Fibroblast of peridontal ligament (primary cell): ENCODE measurements around the gene SMARCD2.
A peak's percentile ranks its signal among the peaks of the same experiment; 100 is the strongest.

Source experiments
- DNase-seq: peaks from one replicate; pipeline ENCODE4 v3.0.0-alpha.2; 2010; ENCODE audit errors: extremely low read depth

Gene SMARCD2

GRCh38 chr17:63850401-63850800 lies 7.9 kb upstream of the SMARCD2 start:
- DNase-seq, result no peak

DNA sequence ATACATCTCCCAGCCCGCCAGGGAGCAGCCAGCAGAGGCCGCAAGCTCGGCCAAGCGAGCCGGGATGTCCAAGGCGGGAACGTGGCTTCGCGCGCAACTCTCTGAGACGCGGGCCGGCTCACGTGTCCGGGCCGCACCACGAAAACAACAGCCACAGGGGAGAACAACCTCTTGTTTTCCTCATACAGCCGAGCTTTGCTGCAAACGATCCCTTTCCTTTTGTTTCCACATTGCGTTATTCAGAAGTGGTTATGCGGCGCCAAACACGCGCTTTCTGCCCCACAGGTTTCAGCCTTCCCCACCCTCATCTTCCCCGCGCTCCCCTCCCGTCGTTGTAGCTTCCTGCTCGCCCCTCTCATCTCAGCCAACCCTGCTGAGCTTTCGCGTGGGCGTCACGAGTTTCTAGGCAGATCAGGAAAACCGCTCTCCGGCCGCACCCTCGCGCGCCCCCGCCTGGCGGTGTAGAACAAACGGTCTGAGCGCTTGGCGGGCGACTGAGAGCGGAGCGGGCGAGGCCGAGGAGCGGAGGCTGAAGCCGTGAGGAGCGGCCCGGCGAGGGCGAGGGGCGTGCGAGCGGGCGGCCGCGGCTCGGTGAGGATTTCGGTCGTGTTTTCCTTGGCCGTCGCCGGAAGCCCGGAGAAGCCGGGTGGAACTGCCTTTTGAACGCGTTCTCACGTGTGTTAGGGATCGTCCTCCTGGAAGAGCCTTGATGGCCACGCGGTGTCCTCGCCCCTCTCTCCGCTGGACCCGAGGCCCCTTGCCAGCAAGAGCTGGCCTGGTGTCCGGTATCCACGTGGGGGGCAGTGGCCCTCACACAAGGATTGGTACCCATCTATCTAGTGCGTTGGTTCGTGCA lies 6.6 kb upstream of the SMARCD2 start:
- DNase-seq, result peak; percentile 82

DNA sequence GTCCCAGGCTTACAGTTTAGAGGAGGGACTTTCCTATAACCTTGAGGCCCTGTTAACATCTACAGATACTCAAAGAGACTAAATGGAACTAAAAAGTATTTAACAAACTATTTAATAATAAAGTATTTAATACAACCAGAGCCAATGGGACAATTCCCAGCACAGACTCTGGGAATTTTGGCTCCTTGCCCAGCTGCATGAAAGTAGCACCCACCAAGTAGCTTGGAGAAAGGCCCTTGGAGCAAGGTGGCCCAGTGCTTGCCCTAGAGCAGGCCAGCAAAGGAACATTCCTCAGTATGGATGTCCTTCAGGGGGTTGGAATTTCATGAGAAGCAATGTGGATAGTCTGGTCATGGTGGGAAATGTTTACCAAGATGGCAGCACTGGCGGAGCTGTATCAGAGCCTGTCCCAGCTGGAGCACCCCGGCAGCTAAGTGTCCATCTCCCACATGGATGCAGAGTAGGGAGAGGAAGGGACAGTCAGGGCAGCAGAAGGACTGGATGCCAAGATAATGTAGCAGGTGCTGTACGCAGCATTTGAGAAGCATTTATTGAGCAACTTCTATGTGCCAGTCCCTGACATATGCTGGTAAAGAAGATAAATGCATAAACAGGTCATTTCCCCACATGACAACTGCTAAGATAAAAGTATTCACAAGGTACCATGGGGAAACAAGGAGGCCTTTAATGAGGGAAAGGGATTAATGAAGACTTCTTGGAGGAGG lies 5.2 kb upstream of the SMARCD2 start:
- DNase-seq, result no peak

- no peak for DNase-seq
Measured at GRCh38 chr17:63845509-63845908, 3.0 kb upstream of the SMARCD2 start.

- no peak for DNase-seq
Measured at GRCh38 chr17:63843910-63844677, 1.6 kb upstream of the SMARCD2 start.

DNA sequence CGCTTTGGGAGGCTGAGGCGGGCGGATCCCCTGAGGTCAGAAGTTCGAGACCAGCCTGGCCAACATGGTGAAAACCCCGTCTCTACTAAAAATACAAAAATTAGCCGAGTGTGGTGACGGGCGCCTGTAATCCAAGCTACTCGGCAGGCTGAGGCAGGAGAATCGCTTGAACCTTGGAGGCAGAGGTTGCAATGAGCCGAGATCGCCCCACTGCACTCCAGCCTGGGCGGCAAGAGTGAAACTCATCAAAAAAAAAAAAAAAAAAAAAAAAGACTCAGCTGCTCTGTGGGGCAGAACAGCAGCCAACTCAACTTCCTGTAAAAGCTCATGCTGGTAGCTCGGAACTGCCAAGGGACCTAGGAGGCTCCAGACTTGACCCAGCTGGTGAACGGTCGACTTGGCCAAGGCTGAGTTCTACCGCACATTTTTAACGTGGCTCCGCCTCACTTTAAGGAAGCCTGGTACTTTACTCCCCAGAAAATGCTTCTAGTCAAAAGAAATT lies 953 bp upstream of the SMARCD2 start:
- DNase-seq, result peak; percentile 68

GRCh38 chr17:63842173-63842539 lies 329 bp downstream of the SMARCD2 start:
- no peak for DNase-seq

- peak; percentile 36 for DNase-seq
Measured at GRCh38 chr17:63841350-63842172, 924 bp downstream of the SMARCD2 start.

DNA sequence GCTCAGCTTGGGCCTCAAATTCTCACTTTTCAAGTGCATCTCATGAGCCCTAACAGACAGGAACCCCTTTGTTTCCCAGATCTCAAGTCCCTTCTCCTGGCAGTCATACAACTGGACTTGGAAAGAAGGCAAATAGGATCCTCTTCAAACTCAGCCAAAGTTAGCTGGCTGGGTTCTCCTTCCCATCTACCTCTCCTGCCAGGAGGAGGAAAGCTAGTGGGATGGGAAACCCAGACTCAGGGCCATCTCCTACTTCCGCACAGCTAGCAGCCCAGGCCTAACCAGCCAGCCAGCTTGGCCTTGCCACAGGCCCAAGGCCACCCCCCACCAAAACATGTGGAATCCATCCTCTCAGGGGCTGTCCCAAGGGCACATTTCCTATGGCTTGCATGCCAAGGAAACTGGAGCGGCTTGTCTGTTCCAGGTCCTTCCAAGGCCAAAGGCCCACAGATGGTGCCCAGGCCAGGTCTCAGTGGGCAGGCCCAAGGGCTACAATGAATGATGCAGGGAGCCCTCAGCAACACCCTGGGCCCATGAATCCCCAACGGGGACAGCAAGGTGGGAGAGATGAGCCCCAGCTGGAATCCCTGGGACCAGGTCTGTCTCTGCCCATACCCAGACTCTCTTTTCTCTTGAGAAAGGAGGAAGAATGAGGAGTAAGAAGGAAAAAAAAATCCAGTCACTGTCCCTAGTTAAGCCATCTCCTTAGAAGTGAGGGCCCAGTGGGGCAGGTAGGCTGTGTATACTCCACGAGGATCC lies 1.7 kb downstream of the SMARCD2 start:
- DNase-seq, result peak; percentile 13

GRCh38 chr17:63838631-63839171 lies 3.8 kb downstream of the SMARCD2 start:
- DNase-seq, result peak; percentile 75

DNA sequence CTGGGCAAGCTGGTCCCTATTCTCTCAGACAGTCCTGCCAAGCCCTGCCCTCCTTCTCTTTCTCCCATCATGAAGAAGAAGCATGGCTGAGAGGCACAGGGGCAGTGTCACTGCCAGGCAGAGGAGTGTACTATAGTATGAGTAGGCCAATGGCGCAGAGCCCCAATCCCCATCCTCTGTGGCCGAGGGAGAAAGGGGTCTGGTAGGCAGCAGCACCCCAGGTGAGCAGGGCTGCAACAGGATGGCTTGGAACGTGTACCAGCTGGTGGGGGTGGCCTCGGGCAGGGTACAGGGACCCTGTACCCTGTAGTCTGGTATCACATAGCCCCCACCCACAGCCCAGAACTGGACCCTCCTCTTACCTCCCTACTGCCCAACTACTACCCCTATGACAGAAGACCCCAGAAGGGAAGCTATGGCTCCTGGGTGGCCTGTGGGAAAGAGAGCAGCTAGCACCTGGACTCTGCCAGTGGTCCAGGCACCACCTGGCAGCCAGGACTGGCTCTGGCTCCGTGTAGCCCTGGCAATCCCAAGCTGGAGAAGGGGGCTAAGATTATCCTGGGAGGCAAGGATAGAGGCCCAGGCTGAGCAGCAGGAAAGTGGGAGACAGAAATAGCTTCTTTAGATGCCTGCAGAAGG lies 4.4 kb downstream of the SMARCD2 start:
- DNase-seq, result no peak

- no peak for DNase-seq
Measured at GRCh38 chr17:63837480-63837879, 5.0 kb downstream of the SMARCD2 start.

DNA sequence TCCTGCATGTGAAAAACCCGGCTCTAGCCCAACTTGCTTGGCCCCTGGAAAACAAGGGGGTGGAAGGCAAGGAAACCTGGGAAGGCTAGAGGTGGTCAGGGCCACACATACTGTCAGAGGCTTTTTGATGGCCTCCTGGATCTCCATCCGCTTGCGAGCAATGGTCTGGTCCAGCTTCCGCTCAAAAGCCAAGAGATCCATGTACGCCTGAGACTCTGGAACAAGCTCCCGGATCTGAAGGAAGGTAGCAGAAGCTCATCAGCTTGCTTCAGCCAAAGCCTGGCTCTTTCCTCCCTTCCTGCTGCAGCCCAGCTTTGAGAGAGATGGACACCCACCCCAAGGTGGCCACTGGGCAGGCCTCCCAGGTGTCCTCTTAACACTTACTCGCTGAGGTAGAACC lies 5.7 kb downstream of the SMARCD2 start:
- no peak for DNase-seq

DNA sequence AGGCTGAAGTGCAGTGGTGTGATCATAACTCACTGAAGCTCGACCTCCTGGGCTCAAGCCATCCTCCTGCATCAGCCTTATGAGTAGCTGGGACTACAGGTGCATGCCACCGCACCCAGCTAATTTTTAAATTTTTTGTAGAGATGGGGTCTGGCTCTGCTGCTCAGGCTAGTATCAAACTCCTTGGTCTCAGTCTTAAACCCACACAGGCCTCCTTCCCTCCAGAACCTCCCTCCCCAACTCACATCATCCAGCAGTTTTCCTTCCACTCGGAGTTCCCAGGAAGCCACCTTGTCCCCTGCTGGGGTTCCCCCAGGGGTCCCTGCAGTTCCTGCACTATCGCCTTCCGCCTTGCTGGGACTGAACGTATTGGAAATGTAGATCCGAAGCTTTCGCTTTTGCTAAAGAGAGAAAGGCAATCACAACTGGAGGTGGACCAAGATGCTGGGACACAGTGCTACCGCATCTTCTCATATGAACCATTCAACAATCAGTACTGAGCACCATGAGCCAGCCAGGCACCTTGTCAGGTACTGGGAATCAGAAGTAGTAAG lies 7.2 kb downstream of the SMARCD2 start:
- no peak for DNase-seq

GRCh38 chr17:63834431-63835166 lies 7.9 kb downstream of the SMARCD2 start:
- peak; percentile 66 for DNase-seq

DNA sequence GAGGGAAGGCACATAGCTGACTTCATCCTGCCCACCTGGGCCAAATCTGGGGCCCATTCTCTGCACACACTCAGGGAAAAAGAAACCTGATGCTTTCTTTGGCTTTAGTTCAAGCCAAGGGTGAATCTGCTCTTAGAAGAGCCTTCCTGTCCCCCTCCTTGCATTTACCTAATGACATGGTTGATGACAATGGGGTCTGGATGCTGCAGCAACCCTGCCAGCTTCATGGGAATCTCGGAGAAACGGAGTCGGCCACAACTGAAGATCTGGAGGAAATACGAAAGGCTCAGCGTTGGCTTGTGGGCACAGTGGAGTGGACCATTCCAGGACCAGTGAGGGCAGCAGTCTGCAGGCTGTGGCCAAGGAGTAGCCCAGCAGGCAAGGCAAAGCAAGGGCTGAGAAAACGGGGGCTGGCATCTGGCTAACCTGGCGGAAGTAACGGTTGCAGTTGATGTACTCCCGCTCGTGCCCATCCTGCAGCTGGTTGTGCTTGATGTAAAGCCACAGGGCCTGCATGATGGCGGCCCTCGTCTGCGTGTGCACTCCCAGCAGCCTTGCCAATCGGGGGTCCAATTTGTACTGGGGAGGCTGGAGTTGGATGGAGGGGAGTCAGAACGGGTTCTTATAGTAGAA lies 8.6 kb downstream of the SMARCD2 start:
- no peak for DNase-seq

GRCh38 chr17:63833026-63833740 lies 9.3 kb downstream of the SMARCD2 start:
- DNase-seq, result no peak

DNA sequence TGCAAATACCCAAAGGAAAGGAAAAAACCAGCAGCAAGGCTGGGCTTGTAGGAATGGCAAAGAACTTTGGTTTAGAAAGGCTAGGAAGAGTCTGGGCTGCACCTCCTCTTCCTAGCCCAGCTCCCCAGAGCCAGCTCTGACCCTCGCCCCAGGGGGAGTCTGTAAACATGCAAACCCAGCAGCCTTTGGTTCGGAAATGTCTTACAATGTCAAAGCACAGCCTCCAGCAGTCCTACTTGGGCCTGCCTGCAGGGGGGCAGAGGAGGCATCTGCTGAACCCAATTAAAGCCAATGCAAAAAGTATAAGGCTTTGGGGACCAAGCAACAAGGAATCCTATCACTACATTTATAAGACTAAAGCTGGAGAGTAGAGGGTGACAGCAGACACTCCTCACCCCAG lies 10.0 kb downstream of the SMARCD2 start:
- DNase-seq, result no peak
